ENCODE measurements around the gene ISL1. TPM values are rescaled to one million over a fixed set of nuclear protein-coding genes. Genes with fewer than 3 reads are reported as not detected.

Gene ISL1
- total and polyA plus RNA-seq, 2 of the 4 experiments (the other 2 are of a cell fraction): under 0.01 TPM; not detected in 1

DNA sequence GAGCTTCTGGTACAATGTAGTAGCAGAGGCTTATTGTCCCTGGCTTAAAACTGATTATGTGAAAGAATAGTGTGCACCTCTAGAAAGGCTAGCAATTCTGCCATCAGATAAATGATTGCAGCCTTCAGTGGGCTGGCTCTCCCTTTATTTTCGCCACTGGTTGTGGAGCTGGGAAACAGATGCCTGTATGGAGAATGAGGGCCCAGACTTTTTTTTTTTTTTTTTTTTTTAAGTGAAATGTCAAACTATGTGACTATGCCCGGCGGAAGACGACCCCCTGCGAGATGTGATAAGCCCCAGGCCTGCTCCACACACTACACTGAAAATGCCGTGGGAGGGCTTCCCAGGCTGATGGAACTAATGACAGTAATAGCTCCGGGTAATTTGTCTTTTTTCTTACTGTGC, 28.7 kb downstream of the ISL1 start:
- H3K27me3 ChIP-seq (ENCODE audit: control insufficient read depth, insufficient read depth, low read length): no peaks in the 10 kb centered on the region
- ChIA-PET CTCF (no interaction called here), POLR2A (ENCODE audit: unreplicated experiment) (no interaction called here)
- no peak overlapping the region for H3K4me3 ChIP-seq (ENCODE audit: insufficient read depth, low read depth, low read length)
- no peak overlapping the region for H3K14ac ChIP-seq (replicated peaks; ENCODE audit: low read depth, low read length)
- no peak overlapping the region for H2AK9ac ChIP-seq (replicated peaks; ENCODE audit: low read depth, low read length, poor library complexity)
- no peak overlapping the region for H3K23ac ChIP-seq (ENCODE audit: low read depth, low read length)
- no peak overlapping the region for H3K4ac ChIP-seq (ENCODE audit: low read depth, low read length)
- no peak overlapping the region for H3K18ac ChIP-seq (ENCODE audit: low read depth, low read length)
- H3K4me2 ChIP-seq (ENCODE audit: low read depth, low read length): no peak overlapping the region
- no peaks in the 10 kb centered on the region for H3K79me1 ChIP-seq (ENCODE audit: low read depth in 1 of 2, low read length in 2 of 2)
- no peak for TF ChIP-seq BHLHE40 (IDR thresholded peaks at IDR 0.05; ENCODE audit: low read depth, low read length)
- no peak for TF ChIP-seq POLR2A (IDR thresholded peaks at IDR 0.05; ENCODE audit: low read depth, low read length)
- TF ChIP-seq MAFK (IDR thresholded peaks at IDR 0.05; ENCODE audit: low read depth, low read length): no peak
- DNase-seq (no peak), ATAC-seq (ENCODE audit: low read depth) (no peak)
- no peak overlapping the region for H2BK15ac ChIP-seq (ENCODE audit: low read depth, low read length)
- no peak overlapping the region for H4K5ac ChIP-seq (ENCODE audit: low read depth, low read length)
- H3K56ac ChIP-seq (ENCODE audit: extremely low read depth, insufficient read depth, low read length): no peak overlapping the region
- dilution Hi-C loops (cut with HindIII; ENCODE audit: low sequenced_read_pairs, unreplicated experiment) (no loop called here), intact Hi-C loops (cut with micrococcal nuclease) (no loop called here), in situ Hi-C loops (cut with MboI; ENCODE audit: low sequenced_read_pairs) (no loop called here)
- no CpG with 5 or more reads among the region's 7 CpGs for WGBS, 2 experiments (ENCODE audit: extremely low coverage in 2 of 2, insufficient read length in 1 of 2)
- no peak overlapping the region for H4K91ac ChIP-seq (ENCODE audit: insufficient read depth, low read depth, low read length)
- H4K8ac ChIP-seq (ENCODE audit: low read depth in 2 of 2, low read length in 2 of 2): no peak overlapping the region
- no peak overlapping the region for H2BK5ac ChIP-seq (ENCODE audit: low read depth, low read length, poor library complexity, severe bottlenecking)
- H2BK120ac ChIP-seq (ENCODE audit: low read depth, low read length): no peak overlapping the region
- H3K36me3 ChIP-seq (ENCODE audit: control insufficient read depth, insufficient read depth, low read length): no peaks in the 10 kb centered on the region
- no peaks in the 10 kb centered on the region for H3K9me3 ChIP-seq (ENCODE audit: control insufficient read depth, insufficient read depth, low read length)
- no peak overlapping the region for H3K27ac ChIP-seq (ENCODE audit: insufficient read depth, low read length)
- no peaks in the 10 kb centered on the region for H3K9me1 ChIP-seq (ENCODE audit: insufficient read depth, low read length)
- H3K4me1 ChIP-seq (ENCODE audit: control insufficient read depth, insufficient read depth, low read length): no peaks in the 10 kb centered on the region
- H2AK5ac ChIP-seq (ENCODE audit: low read depth, low read length): no peak overlapping the region
- no peak overlapping the region for H2AFZ ChIP-seq (replicated peaks; ENCODE audit: low read length, poor library complexity)
- no TSS peak for BruUV-seq (replicated peaks)
- H4K20me1 ChIP-seq (ENCODE audit: insufficient read depth, low read length): no peaks in the 10 kb centered on the region
- H2BK20ac ChIP-seq (ENCODE audit: low read depth, low read length): no peak overlapping the region
- H3K9ac ChIP-seq (ENCODE audit: low read depth, low read length): no peak overlapping the region
